ENCODE results near the gene GLCE.

- TF ChIP-seq POLR2A (IDR thresholded peaks at IDR 0.05), result no peak
- TF ChIP-seq, protein P1, sequence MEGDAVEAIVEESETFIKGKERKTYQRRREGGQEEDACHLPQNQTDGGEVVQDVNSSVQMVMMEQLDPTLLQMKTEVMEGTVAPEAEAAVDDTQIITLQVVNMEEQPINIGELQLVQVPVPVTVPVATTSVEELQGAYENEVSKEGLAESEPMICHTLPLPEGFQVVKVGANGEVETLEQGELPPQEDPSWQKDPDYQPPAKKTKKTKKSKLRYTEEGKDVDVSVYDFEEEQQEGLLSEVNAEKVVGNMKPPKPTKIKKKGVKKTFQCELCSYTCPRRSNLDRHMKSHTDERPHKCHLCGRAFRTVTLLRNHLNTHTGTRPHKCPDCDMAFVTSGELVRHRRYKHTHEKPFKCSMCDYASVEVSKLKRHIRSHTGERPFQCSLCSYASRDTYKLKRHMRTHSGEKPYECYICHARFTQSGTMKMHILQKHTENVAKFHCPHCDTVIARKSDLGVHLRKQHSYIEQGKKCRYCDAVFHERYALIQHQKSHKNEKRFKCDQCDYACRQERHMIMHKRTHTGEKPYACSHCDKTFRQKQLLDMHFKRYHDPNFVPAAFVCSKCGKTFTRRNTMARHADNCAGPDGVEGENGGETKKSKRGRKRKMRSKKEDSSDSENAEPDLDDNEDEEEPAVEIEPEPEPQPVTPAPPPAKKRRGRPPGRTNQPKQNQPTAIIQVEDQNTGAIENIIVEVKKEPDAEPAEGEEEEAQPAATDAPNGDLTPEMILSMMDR (IDR thresholded peaks at IDR 0.05), result no peak
- TF ChIP-seq POLR2AphosphoS5 (IDR thresholded peaks at IDR 0.05), result no peak
These were observed 154.3 kb downstream of the GLCE start for GRCh38 chr15:69314736-69315135.
